Aorta (tissue), 5 donors: ENCODE results near the gene PPP2R5C. TPM values are rescaled to one million over a fixed set of nuclear protein-coding genes. Genes with fewer than 3 reads are reported as not detected.
"Not testable (repeated sequence)": the region's sequence is repeated elsewhere in the genome, so short reads cannot be mapped to it uniquely, and the experiment has no call there.

Source experiments
- ATAC-seq: fragments of 200-7000 bp; cut with Tn5 transposase; one replicate; pipeline ENCODE4 v1.9.1; 2022; ENCODE audit warnings: moderate library complexity; ENCODE audit not compliant: low FRiP score
- DNase-seq, 2 donors: peaks; one replicate each; pipeline ENCODE4 v3.0.0-alpha.2; 2020
- H3K27ac ChIP-seq, 2 donors: one replicate each; pipeline ENCODE4 v1.5.1; 2013; ENCODE audit warnings: low read length in 2 of 2, mild to moderate bottlenecking in 2 of 2, moderate library complexity in 2 of 2, control low read depth in 1 of 2, inconsistent platforms in 1 of 2, low read depth in 1 of 2
- H3K27me3 ChIP-seq, 2 donors: one replicate each; pipeline ENCODE4 v1.6.1; 2013; ENCODE audit warnings: control low read depth in 1 of 2, low read length in 1 of 2, mild to moderate bottlenecking in 1 of 2, moderate library complexity in 1 of 2; ENCODE audit not compliant: insufficient read depth in 2 of 2, control insufficient read depth in 1 of 2
- H3K36me3 ChIP-seq, 2 donors: one replicate each; pipeline ENCODE4 v1.6.1; 2013; ENCODE audit warnings: control low read depth in 1 of 2, low read length in 1 of 2, mild to moderate bottlenecking in 1 of 2; ENCODE audit not compliant: insufficient read depth in 2 of 2, control insufficient read depth in 1 of 2
- H3K4me1 ChIP-seq, 2 donors: one replicate each; pipeline ENCODE4 v1.6.1; 2013; ENCODE audit warnings: low read length in 2 of 2, control low read depth in 1 of 2, mild to moderate bottlenecking in 1 of 2, moderate library complexity in 1 of 2; ENCODE audit not compliant: insufficient read depth in 2 of 2, control insufficient read depth in 1 of 2
- H3K4me3 ChIP-seq, 2 donors: one replicate each; pipeline ENCODE4 v1.5.1; 2013; ENCODE audit warnings: low read length in 2 of 2, control low read depth in 1 of 2, mild to moderate bottlenecking in 1 of 2
- H3K9me3 ChIP-seq: one replicate; pipeline ENCODE4 v1.6.1; 2013; ENCODE audit warnings: mild to moderate bottlenecking, low read length; ENCODE audit not compliant: control insufficient read depth
- WGBS, 2 donors: extraction: QIAGEN DNeasy Blood & Tissue Kit; methylation state at CpG; one replicate each; pipeline ENCODE4 v1.1.7; 2013; 5-methylcytosine and 5-hydroxymethylcytosine counted together
- intact Hi-C, 2 donors: fragments of 100-400 bp; cut with DNase I; formaldehyde crosslinking; loops; one replicate each; pipeline versions ENCODE4 v1.14.2 to v1.15.0; 2022
- long read RNA-seq, 2 donors: library from polyadenylated mRNA; unstranded; transcript quantifications; one replicate each; pipeline ENCODE4 v2.0.0, GENCODE V29; 2020 to 2021
- polyA plus RNA-seq, 2 donors: library from polyadenylated mRNA; stranded (reverse); fragments of 200-250 nt; gene quantifications; one replicate each; pipeline ENCODE4 v1.2.3, GENCODE V29; 2013
- total RNA-seq, 2 donors: library from RNA; stranded (reverse); fragmentation: NEBNext Ultra II Directional; extraction: Animal tissue kit (Norgen Biotek cat#: 25700); gene quantifications; one replicate each; pipeline ENCODE4 v1.2.1, GENCODE V29; 2021
- donor health status: healthy with polysubstance abuse.
- donor health status: Bipolar disorder and iron deficiency.
- donor health status: DM: no; HTN: no; CAD: no.
- donor health status: DM: no; HTN: no; CAD: no.
- donor health status: DM: yes; HTN: yes; CAD: no.

The PPP2R5C gene
- total RNA-seq = 100 to 1,000 TPM; 128 to 155 TPM
- polyA plus RNA-seq = 100 to 1,000 TPM in 1 of 2 donors, 10 to 100 TPM in 1; 64.0 to 102 TPM
- long read RNA-seq, donor 1, transcript PPP2R5C-205 (12 exons, 1,526 nt) = major isoform, 12 of 40 reads
- long read RNA-seq, donor 1, partial matches to known transcripts = 8 of 40 reads
- long read RNA-seq, donor 1, other reads (novel, unspliced or antisense) = 19 of 40 reads
- long read RNA-seq, donor 2, full-length matches to known transcripts = 13 of 51 reads
- long read RNA-seq, donor 2, partial matches to known transcripts = 13 of 51 reads
- long read RNA-seq, donor 2, other reads (novel, unspliced or antisense) = 25 of 51 reads

DNA sequence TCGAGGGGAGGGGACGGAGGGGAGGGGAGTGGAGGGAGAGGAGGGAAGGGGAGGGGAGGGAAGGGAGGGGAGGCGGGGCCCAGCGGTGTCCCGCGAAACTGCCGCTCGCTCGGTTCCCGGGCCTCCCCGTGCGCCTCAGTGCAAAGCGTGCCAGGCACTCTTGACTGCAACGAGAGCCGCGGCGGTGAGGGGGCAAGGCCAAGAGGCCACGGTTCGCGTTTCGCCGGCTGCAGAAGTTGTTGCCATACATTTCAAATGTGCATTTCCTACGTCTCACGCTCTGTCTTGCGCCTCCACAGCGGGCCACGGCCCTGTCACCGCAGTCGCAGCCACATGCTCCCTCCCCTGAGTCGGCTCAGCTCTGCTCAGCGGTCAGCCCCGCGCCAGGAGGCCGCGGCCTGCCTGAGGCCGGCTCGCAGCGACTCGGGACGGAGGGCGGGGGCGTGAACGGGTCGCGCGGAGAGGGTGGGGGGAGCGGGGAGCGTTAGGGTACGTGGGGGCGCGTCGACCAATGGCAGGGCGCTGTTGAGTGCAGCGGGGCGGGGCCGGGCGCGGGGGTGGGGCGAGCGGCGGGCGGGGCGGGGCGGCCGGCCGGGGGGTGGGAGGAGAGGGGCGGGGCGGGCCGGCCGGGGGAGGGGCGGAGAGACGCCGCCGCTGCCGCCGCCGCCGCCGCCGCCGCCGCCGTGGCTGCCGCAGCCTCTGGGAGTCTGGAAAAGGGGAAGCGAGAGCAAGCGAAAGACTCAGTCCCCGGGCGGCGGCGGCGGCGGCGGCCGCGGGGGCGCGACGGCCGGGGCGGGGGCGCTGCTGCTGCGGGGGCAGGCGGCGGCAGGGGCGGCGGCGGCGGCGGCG, at the start of gene PPP2R5C:
Gene PPP2R5C (plus strand): TSS at position 678 of the 849 bp plus-strand sequence. CDS start 185 bp downstream, outside the sequence.
- Histone ChIP-seq H3K27me3 (no peaks in the 10 kb centered on the region), H3K27ac (peak within 1 kb of the TSS in 1 of 2 donors; percentile 18), H3K36me3 (peaks cover 0 to 4% of the 10 kb centered on the region in 2 donors), H3K4me1 (peaks cover 0 to 1% of the 10 kb centered on the region in 2 donors), H3K4me3 (peak within 1 kb of the TSS; percentile 72 to 90), H3K9me3 (no peaks in the 10 kb centered on the region)
- peak; percentile 94 for ATAC-seq
- DNase-seq = peak; percentile 96 to 97
- WGBS, 2 donors = 0 to 1% methylated on average over 35 to 109 of the region's 110 CpGs
- intact Hi-C loops = loop anchor here (5.0 kb wide), 2 partner anchors 51 to 186 kb away; no protein-coding TSS in a partner anchor

DNA sequence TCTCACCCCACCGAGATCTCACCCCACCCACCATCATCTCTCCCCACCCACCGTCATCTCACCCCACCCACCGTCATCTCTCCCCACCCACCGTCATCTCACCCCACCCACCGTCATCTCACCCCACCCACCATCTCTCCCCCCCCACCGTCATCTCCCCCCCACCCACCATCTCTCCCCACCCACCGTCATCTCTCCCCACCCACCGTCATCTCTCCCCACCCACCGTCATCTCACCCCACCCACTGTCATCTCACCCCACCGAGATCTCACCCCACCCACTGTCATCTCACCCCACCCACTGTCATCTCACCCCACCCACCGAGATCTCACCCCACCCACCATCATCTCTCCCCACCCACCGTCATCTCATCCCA, 49.7 kb upstream of the PPP2R5C start:
- H3K9me3 ChIP-seq, H3K4me3 ChIP-seq, ATAC-seq, H3K27ac ChIP-seq, DNase-seq, intact Hi-C loops, H3K36me3 ChIP-seq, H3K4me1 ChIP-seq, H3K27me3 ChIP-seq: not testable (repeated sequence)
- WGBS, 2 donors = 91 to 96% methylated on average over 10 to 12 of the region's 12 CpGs

DNA sequence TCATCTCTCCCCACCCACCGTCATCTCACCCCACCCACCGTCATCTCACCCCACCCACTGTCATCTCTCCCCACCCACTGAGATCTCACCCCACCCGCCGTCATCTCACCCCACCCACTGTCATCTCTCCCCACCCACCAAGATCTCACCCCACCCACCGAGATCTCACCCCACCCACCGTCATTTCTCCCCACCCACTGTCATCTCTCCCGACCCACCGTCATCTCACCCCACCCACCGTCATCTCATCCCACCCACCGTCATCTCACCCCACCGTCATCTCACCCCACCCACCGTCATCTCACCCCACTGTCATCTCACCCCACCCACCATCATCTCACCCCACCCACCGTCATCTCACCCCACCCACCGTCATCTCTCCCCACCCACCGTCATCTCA, 49.2 kb upstream of the PPP2R5C start:
- H3K36me3 ChIP-seq, H3K4me1 ChIP-seq, ATAC-seq, DNase-seq, H3K27me3 ChIP-seq, H3K27ac ChIP-seq, H3K4me3 ChIP-seq, intact Hi-C loops, H3K9me3 ChIP-seq: not testable (repeated sequence)
- 94 to 96% methylated on average over 15 of the region's 15 CpGs for WGBS, 2 donors

DNA sequence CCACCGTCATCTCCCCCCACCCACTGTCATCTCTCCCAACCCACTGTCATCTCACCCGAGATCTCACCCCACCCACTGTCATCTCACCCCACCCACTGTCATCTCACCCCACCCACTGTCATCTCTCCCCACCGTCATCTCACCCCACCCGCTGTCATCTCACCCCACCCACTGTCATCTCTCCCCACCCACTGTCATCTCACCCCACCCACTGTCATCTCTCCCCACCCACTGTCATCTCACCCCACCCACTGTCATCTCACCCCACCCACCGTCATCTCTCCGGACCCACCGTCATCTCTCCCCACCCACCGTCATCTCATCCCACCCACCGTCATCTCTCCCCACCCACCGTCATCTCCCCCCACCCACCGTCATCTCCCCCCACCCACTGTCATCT, 48.4 kb upstream of the PPP2R5C start:
- H3K27ac ChIP-seq, H3K36me3 ChIP-seq, ATAC-seq, DNase-seq, intact Hi-C loops, H3K27me3 ChIP-seq, H3K9me3 ChIP-seq, H3K4me3 ChIP-seq, H3K4me1 ChIP-seq: not testable (repeated sequence)
- WGBS, 2 donors = 94 to 95% methylated on average over 10 to 11 of the region's 11 CpGs

DNA sequence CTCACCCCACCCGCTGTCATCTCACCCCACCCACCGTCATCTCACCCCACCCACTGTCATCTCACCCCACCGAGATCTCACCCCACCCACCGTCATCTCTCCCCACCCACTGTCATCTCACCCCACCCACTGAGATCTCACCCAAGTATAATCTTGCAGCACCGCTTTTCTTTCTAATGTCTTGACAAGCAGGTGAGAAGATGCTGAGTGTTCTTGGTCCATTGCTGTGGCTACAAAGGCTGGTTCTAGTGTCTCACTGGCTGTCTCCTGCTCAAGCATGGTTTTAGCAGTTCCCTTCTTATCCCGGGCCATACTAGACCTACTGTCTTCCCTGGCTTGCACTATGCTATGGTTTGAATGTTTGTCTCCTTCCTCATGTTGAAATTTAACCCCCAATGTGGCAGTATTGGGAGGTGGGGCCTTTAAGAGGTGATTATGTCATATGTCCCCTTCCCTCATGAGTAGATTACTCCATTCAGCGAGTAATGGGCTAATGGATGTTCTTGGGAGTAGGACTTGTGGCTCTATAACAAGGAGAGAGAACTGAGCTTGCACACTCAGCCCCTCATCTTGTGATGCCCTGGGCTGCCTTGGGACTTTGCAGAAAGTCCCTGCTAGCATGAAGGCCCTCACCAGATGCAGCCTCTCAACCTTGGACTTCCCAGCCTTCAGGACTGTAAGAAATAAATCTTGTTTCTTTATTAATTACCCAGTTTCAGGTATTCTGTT, 47.7 kb upstream of the PPP2R5C start:
- whole genome bisulfite sequencing, 2 donors = 89 to 91% methylated on average over 7 of the region's 7 CpGs
- Histone ChIP-seq H3K27ac (no peak overlapping the region), H3K4me3 (no peak overlapping the region), H3K36me3 (no peaks in the 10 kb centered on the region), H3K27me3 (no peaks in the 10 kb centered on the region), H3K4me1 (no peaks in the 10 kb centered on the region), H3K9me3 (no peaks in the 10 kb centered on the region)
- ATAC-seq (no peak), DNase-seq (no peak)
- intact Hi-C loops = no loop called here

DNA sequence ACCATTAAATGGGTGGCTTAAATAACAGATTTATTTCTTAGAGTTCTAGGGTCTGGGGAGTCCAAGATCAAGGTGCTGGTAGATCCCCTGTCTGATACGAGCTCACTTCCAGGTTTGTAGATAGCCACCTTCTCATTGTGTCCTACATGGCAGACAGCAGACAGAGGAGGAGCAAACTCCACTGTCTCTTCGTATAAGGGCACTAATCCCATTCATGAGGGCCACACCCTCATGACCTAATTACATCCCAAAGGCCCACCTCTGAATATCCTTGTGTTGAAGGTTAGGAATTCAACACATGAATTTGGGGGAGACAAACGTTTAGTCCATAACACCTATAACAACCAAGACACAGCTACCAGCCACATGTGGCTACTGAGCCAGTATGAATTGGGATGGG, 47.1 kb upstream of the PPP2R5C start:
- intact Hi-C loops = no loop called here
- DNase-seq = no peak
- no peaks in the 10 kb centered on the region for H3K9me3 ChIP-seq
- no peak overlapping the region for H3K27ac ChIP-seq
- H3K36me3 ChIP-seq = no peaks in the 10 kb centered on the region
- H3K4me3 ChIP-seq = no peak overlapping the region
- H3K27me3 ChIP-seq = no peaks in the 10 kb centered on the region
- ATAC-seq = no peak
- WGBS, 2 donors = 87% methylated on average over 3 of the region's 3 CpGs
- H3K4me1 ChIP-seq = no peaks in the 10 kb centered on the region

DNA sequence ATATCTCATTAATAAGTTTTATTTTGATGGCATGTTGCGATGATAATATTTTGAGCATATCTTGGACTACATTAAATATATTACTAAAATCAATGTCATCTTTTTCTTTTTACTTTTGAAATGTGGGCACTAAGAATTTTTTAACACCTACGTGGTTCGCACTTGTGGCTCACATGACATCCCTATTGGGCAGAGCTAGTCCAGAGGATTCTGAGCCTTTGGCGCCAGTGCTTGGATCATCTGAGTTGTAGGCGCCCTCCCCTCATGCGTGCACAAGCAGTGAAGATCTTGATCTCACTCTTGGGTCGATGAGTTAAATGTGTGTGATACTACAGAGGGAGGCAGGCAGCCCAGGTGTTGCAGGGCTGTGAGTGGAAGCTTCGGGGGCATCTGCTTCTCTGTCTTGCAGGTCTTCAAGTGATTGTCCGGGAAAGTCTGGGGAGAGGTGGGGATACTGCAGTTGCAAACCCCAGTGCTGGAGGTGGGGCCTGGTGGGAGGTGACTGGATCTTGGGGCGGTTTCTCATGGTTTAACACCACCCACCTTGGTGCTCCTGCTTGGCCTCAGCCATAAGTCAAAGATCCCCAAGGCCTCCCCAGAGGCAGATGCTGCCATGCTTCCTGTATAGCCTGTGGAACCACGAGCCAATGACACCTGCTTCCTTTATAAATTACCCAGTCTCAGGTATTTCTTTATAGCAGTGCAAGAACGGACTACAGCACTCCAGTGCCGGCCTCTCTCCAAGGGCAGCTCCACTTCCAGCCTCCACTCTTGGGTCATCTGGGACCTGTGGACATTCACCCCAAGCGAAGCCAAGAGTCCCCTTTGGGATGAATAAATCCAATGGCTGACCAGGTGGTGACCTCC, 46.1 kb upstream of the PPP2R5C start:
- intact Hi-C loops = no loop called here
- ATAC-seq = no peak
- Histone ChIP-seq H3K4me1 (no peaks in the 10 kb centered on the region), H3K27ac (no peak overlapping the region), H3K4me3 (no peak overlapping the region), H3K9me3 (no peaks in the 10 kb centered on the region), H3K27me3 (no peaks in the 10 kb centered on the region), H3K36me3 (no peaks in the 10 kb centered on the region)
- no peak for DNase-seq
- WGBS, 2 donors = 87 to 89% methylated on average over 14 of the region's 14 CpGs
